22Rv1 (cell line): ENCODE data around the gene MSI2.

Experiments
- CTCF ChIP-seq: fragments of 450-650 bp; IDR thresholded peaks from 2 replicates; pipeline ENCODE4 v1.5.1; 2017; ENCODE audit warnings: mild to moderate bottlenecking
- ZFX ChIP-seq: fragments of 450-650 bp; IDR thresholded peaks from 2 replicates; pipeline ENCODE4 v1.6.1; 2017; ENCODE audit warnings: antibody characterized with exemption, borderline replicate concordance

GRCh38 chr17:57551321-57552079 is 295.2 kb downstream of the MSI2 start:
- TF ChIP-seq CTCF (no peak), ZFX (no peak)
